ENCODE results near the gene ALDH7A1. TPM values are rescaled to one million over a fixed set of nuclear protein-coding genes. Genes with fewer than 3 reads are reported as not detected.

The ALDH7A1 gene
- total RNA-seq, result 26.9 and 38.1 TPM in 2 replicates

DNA sequence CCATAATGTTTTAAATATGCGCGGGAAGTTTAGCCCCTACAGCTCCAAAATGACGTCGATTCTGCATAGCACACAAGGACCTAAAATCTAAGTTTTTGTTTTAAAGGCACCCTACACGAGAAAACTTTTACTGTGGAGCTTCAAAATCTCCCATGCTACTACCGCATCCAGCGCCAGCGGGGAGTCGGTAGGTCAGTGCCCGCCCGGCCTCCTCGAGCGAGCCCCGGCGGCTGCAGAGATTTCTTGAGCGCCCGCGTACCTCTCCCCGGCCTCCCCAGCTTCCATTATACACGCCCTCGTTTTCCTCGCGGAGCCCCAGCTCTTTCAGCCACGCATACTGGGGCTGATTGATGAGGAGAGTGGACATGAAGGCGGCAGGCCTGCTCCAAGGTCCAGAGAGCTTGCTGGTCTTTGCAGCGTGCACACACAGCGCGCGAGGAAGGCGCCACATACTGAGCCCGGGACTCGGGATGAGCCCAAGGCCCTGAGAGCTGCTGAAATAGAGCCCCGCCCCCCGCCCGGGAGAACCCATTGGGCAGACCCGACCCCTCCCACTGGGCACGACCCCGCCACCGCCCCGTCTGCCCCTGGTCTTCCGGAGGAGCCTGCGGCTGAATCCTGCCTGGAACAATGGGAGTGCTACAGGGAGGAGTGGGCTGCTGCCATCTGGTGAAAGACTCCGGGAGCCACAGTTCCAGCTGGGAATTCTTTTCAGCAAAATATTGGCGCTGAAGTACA lies at the start of gene ALDH7A1:
TSS of gene ALDH7A1 (minus strand) at position 472 of the 738 bp plus-strand sequence. CDS start at position 451, 21 bp downstream.

GRCh38 chr5:126600631-126601511 lies 5.9 kb upstream of the ALDH7A1 start, which contains the start of gene PHAX:
Gene PHAX, plus strand, starts transcription at chr5:126600947. Its CDS starts 16 bp downstream, at chr5:126600963.

Other genes starting within 250 kb of the ALDH7A1 start
- gene GRAMD2B, start 171.8 kb downstream of the ALDH7A1 start, total RNA-seq, result 11.9 and 14.1 TPM in 2 replicates
- 36.0 and 42.5 TPM in 2 replicates for gene PHAX, start 5.7 kb upstream of the ALDH7A1 start, total RNA-seq
- gene LMNB1, start 181.9 kb upstream of the ALDH7A1 start, total RNA-seq, result 104 and 107 TPM in 2 replicates

Data from bronchus fibroblast of lung (primary cell).